Measurements from ENCODE around the gene PITPNM1.
"Not testable (repeated sequence)": the region's sequence is repeated elsewhere in the genome, so short reads cannot be mapped to it uniquely, and the experiment has no call there.

- TF ChIP-seq POLR2A (IDR thresholded peaks at IDR 0.05) = peak in 1 of 4 donors; percentile 29
- not testable (repeated sequence) for TF ChIP-seq CTCF (IDR thresholded peaks at IDR 0.05)
Measured at GRCh38 chr11:67485873-67486361, 19.2 kb downstream of the PITPNM1 start.
